ENCODE measurements around the gene CCL17.
A peak's percentile ranks its signal among the peaks of the same experiment; 100 is the strongest.
"Not testable (repeated sequence)": the region's sequence is repeated elsewhere in the genome, so short reads cannot be mapped to it uniquely, and the experiment has no call there.

Gene CCL17

GRCh38 chr16:57403965-57404817, at the start of gene CCL17:
Gene CCL17 (plus strand): TSS chr16:57404767. CDS start chr16:57413933, 9,166 bp downstream.
- DNase-seq: no peak

GRCh38 chr16:57355898-57356414, 48.6 kb upstream of the CCL17 start:
- DNase-seq: no peak

- DNase-seq: no peak
Measured at GRCh38 chr16:57356547-57356946, 48.0 kb upstream of the CCL17 start.

- peak; percentile 80 for DNase-seq
Measured at GRCh38 chr16:57357330-57358085, 47.1 kb upstream of the CCL17 start.

DNA sequence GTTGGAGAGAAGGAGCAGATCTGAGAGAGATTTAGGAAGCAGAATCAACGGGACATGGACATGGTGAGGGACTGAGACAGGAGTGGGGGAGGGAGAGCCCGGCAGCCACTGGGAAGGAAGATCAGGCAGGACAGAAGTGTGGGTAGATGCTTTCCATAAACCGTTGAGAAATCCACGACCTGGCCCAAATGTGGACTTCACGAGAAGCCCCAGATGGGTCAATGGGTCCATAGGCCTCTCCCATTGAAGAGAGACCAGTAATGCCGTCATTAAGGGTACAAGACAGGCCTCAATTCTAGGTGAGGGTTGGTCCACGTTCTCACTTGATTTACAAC, 46.5 kb upstream of the CCL17 start:
- no peak for DNase-seq

DNA sequence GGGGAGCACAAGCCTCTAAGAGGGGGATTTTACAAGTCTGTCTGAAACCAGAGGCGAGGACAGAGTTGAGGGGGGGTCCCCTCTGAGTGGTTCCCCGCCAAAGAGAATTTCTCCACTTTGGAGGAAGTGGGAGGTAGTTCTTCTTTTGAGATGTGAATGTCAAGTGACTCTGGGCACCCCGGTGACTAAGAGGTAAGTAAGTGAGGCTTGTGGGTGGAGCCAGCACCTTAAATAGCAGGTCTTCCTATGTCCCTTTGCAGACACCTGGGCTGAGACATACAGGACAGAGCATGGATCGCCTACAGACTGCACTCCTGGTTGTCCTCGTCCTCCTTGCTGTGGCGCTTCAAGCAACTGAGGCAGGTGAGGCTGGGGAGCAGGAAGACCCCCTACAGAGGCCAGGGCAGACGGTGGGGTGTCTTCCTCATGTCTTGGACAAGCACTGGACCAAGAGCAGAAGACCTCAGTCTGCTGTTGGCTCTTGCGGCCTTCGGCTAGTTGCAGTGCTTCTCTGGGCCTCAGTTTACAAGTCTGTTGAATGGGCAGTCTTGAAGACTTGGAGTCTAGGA, 46.0 kb upstream of the CCL17 start, which contains the start of gene CCL22:
Gene CCL22 (plus strand): TSS at position 257 of the 569 bp plus-strand sequence. CDS start 34 bp downstream, at position 291.
- peak; percentile 66 for DNase-seq

DNA sequence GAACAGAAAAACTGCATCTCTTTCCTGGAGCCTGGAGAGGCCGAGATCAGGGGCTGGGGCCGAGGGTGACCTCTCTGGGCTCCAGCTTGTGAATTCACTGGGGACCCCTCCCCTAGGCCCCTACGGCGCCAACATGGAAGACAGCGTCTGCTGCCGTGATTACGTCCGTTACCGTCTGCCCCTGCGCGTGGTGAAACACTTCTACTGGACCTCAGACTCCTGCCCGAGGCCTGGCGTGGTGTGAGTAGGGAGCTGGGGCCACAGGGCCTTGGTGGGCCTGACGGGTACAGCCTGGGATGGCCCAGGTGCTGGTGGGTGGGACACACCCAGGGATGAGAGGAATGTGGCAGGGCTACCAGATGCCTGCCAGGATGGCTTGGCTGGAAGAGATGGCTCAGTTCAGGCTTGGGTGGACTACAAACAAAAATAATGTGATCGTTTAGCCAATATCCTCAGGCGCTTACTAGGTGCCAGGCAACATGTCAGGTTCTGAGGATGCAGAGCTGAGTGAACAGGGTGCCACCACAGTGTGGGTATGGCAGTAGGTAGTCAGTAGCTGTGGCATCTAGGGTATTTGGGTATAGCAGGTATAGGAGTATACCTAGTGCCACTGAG, 44.1 kb upstream of the CCL17 start:
- DNase-seq: no peak

DNA sequence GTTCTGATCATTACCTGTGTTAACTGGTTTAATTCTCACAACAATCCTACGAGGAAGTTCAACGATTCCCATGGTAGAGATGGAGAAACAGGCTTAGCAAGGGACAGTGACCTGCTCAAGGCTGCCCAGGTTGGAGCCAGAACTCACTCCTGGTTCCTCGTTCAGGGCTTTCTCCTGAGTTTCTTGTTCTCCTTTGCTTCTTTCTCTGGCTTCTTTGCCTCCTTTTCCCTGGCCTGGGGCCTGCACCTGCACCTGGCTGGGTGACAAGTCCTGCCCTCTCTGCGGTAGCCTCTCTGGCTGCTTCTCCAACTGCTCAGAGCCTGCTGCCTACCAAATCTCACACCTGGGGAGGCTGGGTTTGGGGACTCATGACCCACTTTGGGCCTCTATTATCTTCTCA, 43.2 kb upstream of the CCL17 start:
- no peak for DNase-seq

DNA sequence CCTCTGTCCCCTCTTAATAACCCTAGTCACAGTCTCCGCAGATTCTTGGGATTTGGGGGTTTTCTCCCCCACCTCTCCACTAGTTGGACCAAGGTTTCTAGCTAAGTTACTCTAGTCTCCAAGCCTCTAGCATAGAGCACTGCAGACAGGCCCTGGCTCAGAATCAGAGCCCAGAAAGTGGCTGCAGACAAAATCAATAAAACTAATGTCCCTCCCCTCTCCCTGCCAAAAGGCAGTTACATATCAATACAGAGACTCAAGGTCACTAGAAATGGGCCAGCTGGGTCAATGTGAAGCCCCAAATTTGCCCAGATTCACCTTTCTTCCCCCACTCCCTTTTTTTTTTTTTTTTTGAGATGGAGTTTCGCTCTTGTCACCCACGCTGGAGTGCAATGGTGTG, 40.4 kb upstream of the CCL17 start:
- no peak for DNase-seq

- DNase-seq: no peak
Measured at GRCh38 chr16:57366544-57367040, 38.0 kb upstream of the CCL17 start.

DNA sequence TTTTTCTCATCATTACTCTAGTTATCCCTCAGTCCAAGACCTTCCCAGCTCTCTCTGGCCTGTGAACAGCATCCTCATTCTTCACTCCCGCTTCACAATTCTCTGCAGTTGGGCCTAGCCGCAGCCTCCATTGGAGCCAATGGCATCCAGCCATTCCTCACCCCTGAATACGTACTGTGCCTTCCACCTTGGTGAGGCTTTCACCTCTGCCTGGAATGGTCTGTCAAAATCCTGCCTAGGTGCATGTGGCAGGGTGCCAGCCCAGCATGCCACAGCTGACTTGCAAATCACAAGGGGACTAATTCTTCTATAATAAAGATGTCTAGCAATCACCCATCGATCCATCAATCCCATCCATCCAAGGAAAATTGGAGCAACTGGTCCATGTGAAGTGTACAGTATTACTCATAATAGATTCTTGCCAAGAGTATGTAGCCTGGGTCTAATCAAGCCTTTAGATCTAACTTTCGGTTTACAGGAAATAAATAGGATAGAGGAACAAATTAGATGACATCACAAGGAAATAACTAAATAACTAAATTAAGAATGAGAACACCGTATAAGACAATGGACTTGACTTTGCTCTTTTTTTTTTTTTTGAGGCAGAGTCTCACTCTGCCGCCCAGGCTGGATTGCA, 37.3 kb upstream of the CCL17 start:
- DNase-seq: no peak

GRCh38 chr16:57371494-57372371, 32.8 kb upstream of the CCL17 start:
- no peak for DNase-seq

- DNase-seq: no peak
Measured at GRCh38 chr16:57372372-57373116, 32.0 kb upstream of the CCL17 start, which contains the start of gene CX3CL1. Gene CX3CL1 (plus strand): TSS chr16:57372490. CDS start chr16:57372569, 79 bp downstream.

GRCh38 chr16:57373117-57373947, 31.2 kb upstream of the CCL17 start:
- DNase-seq: no peak

DNA sequence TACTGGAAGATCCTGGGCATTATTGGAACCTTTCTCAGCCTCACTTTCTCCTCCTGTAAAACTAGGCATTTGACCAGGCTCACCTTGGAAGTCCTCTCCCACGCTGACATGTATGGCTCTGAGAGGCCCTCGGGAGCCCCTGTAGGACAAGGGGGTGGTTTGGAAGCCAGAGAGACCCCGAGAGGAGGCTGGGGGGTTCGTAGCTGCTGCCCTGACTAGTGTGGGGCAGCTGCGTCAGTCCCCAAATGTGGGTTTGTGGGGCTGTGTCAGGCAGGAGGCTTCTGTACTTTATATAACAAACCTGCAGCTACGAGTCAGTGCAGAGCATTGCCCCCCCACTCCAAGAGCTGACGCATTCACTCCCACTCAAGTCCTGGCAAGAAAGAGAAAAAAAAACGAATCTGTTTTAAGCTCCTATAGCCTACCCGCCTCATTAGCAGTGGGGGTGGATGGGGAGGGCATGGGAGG, 30.5 kb upstream of the CCL17 start:
- DNase-seq: no peak

GRCh38 chr16:57374925-57375465, 29.6 kb upstream of the CCL17 start:
- not testable (repeated sequence) for DNase-seq

DNA sequence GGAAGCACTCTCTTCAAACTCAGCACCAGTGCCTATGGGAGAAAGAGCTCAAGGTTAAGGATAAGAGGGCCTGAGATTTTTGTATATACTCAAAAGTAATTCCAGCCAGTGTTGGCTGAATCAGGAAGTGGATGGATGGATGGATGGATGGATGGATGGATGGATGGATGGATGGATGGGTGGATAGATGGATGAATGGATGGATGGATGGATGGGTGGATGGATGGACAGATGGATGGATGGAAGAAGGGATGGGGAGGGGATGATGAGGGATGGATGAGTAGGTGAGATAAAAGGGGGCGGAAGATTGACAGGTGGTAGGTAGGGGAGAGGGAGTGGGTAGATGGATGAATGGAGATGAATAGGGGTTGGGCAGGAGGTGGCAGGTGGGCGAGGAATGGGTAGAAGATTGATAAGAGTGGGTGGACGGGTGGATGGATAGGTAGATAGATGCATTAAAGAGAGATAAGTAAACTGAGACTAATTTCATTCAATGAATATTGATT, 28.2 kb upstream of the CCL17 start:
- no peak for DNase-seq

- peak; percentile 15 for DNase-seq
Measured at GRCh38 chr16:57377080-57377841, 27.3 kb upstream of the CCL17 start.
